ENCODE measurements around the gene CDH4.

GRCh38 chr20:61685462-61685861 lies 433.4 kb downstream of the CDH4 start:
- TF ChIP-seq POLR2AphosphoS5 (IDR thresholded peaks at IDR 0.05): no peak
- TF ChIP-seq CTCF (IDR thresholded peaks at IDR 0.05): no peak
- no peak for TF ChIP-seq POLR2A (IDR thresholded peaks at IDR 0.05)
- TF ChIP-seq EP300 (IDR thresholded peaks at IDR 0.05; ENCODE audit: low read depth): no peak
